NCI-H1417 (cell line): ENCODE measurements around the gene RIIAD1.

Experiments
- DNase-seq, 3 experiments: peaks; one replicate each; lab custom pipeline; 2025; lab: John Stamatoyannopoulos, UW

Gene RIIAD1

DNA sequence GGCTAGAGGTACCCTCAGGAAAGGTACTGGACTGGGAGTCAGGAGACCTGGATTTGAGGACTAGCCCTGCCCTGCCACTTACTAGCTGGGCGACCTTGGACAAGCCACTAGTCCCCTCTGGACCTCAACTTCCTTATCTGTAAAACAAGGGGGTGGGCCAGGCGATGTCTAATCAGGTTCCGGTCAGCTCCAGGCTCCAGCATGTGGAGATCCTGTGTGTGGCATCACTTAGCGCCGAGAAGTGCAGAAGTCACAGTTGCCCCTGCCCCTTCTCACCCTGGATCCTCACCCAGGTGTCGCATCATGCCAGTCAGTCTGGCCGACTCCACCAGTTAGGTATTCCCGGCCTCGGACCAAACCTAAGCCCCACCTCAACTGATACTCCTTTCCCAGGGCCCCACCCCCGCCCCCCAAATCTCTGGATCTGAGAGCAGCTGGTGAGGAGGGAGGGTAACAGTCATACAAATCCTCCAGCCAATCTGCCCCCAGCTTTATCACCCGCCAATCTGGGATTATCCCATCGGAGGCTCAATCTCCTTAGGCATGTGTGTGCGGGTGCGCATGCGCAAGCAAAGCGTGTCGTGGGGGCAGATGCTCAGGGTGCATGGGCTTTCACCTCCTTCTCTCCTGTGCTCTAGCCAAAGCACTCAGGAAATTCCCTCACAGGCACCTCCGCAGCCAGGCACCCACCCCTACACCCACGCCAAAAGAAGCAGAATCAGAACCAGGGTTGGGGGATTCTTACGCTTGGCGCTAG is 10.1 kb upstream of the RIIAD1 start:
- DNase-seq = peak in 1 of 3 experiments; percentile 17

GRCh38 chr1:151711951-151712350 is 9.4 kb upstream of the RIIAD1 start:
- peak; percentile 25 to 83 (median 69) for DNase-seq

GRCh38 chr1:151713044-151713443 is 8.3 kb upstream of the RIIAD1 start:
- no peak for DNase-seq

DNA sequence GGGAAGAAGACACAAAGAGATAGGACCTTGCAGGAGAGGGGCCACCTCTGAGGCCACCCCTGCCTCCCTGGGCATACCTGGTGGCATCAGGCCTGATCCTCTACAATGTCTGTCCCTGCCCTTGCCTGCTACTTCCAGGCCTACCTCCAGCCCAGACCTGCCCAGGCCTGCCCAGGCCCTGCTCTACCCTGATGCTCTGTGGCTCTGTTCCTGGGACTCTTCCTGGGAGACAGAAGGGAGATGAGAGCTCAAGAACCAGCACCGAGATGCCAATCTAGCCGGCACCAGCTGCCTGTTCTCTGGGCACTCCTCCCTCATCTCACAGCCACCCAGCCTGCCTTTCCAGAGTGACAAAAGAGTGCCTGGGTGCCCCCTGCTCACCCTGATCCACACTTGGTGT is 7.4 kb upstream of the RIIAD1 start:
- DNase-seq = peak in 1 of 3 experiments; percentile 18

- no peak for DNase-seq
Observed at GRCh38 chr1:151714820-151715725, 6.2 kb upstream of the RIIAD1 start.

DNA sequence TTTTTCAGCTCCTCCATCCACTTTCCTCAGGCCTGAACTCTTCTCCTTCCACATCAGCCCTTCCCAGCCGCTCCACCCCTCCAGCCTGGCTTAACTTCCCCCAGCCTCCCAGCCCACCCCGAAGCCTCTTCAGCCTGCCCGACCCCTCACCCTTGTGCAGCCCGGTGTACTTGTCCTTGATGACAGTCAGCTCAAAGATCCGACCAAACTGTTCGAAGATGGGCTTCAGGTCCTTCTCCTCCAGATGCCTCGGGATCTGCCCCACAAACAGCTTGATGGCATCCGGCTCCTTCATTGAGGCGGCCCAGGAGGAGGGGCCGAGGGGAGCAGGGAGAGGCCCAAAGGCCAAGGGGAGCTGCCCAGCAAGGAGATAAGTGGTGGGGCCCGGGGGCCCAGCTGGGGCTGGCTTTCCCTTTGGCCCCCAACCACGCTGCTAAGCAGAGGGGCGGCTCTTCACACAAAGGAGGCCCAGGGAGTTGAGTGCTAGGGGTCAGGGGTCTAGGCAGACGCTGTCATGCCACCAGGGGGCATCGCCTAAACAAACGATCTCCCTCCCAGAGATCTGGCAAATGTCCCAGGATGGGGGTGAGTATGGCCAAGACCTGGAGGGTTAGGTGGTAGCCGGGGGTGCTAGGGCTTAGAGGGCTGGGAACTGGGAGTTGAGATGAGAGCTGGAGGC is 5.5 kb upstream of the RIIAD1 start:
- DNase-seq = peak; percentile 61 to 81 (median 62)

DNA sequence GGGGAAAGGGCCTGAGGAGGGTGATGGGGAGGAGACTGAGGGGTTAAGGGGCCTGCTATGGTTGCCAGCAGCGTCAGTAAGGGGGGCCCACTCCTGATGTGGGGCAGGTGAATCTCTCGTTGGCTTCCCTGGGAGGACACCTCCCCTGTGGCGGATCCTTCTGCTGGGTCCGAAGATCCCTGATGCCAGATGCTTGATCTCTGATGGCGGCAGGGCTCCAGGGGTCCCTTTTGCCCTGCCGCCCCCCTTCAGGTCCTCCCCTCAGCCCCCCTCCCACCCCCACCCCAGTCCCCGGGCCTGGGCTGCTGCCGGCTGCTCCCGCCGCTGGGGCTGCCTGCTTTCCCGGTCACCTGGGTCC is 4.9 kb upstream of the RIIAD1 start:
- no peak for DNase-seq

GRCh38 chr1:151716771-151717631 is 4.3 kb upstream of the RIIAD1 start, which contains the start of gene CELF3:
Gene CELF3 (minus strand): TSS chr1:151716803. CDS start chr1:151716020, 783 bp downstream.
- DNase-seq = peak; percentile 93 to 100 (median 99)

DNA sequence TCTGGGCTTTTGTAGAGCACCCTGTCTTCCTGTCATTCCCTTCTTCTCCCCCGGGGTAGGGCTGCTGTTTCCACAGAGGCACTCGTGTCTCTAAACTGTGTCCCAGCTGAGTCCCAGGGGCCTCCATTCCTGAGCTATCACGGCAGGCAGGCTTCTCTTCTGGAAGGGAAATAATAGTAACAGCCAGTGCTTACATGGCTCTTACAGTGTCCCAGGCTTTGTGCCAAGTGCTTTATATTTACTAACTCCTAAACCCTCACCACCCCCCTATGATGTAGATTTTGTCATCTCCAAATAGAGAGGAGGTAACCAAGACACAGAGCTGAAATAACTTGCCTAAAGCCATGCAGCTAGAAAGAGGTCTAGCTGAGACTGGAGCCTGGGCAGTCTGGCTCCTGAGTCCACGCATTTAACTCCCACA is 3.3 kb upstream of the RIIAD1 start:
- no peak for DNase-seq

GRCh38 chr1:151718666-151719065 is 2.7 kb upstream of the RIIAD1 start:
- no peak for DNase-seq

DNA sequence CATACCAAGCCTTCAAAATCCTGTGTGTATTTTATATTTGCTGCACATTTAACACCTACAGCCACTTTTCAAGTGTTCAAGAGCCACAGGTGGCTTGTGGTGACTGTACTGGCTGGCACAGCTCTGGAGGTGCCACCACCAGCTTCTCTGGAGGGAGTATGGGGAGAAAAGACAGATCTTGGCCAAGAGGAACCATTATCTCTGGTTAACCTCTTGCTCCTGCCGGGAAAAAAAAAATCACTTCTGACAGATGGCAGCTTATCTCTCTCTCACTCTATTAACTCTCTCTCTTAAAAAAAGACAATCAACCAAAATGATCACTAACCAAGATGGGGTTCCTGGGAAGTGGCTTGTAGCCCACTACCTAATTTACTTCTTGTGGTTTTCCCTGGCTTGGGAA is 1.2 kb upstream of the RIIAD1 start:
- DNase-seq = no peak

GRCh38 chr1:151720554-151720953 is 768 bp upstream of the RIIAD1 start:
- DNase-seq = peak in 1 of 3 experiments; percentile 31

- DNase-seq = no peak
Observed at GRCh38 chr1:151721788-151722510, 627 bp downstream of the RIIAD1 start.

GRCh38 chr1:151723726-151724370 is 2.5 kb downstream of the RIIAD1 start:
- no peak for DNase-seq

DNA sequence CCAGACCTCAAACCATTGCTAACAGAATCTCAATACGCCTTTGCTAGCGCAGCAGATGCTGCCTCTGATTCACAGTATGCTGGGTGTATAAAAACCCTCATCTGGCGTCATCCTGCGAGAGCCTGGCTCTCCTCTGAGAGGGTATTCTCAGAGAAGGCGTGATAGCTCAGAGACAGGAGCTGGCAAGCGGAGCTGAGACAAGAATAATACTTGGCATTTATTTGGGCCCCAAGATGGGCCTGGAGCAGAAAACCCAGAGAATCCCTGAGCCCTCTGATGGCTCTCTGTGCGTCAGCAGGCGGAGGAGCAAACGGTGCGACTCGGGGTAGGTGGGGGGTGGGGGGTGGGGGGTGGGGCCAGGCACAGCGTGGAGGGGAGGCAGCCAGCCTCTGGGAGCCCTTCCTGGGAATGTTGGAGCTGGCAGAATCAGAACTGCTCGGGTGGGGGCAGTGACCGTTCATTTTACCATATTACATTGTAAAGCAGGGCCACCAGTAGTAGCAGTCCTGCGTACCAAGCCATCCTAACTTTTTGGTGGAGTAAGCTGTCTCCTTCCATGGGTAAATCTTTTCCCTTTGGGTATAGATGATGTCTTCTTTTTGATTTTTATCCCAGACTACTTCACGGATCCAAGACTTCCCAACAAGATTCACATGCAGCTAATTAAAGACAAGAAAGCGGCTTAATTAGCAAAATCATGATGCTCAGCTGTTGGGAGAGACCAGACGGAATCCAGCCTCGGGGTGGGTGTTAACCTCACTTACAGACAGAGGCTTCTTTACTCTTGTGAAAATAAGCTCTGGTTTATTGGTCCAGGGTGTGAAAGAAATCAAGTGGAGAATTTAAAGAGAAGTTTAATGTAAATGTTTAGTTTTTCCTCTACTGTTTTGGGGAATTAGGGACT is 7.1 kb downstream of the RIIAD1 start:
- DNase-seq = peak in 1 of 3 experiments; percentile 28

DNA sequence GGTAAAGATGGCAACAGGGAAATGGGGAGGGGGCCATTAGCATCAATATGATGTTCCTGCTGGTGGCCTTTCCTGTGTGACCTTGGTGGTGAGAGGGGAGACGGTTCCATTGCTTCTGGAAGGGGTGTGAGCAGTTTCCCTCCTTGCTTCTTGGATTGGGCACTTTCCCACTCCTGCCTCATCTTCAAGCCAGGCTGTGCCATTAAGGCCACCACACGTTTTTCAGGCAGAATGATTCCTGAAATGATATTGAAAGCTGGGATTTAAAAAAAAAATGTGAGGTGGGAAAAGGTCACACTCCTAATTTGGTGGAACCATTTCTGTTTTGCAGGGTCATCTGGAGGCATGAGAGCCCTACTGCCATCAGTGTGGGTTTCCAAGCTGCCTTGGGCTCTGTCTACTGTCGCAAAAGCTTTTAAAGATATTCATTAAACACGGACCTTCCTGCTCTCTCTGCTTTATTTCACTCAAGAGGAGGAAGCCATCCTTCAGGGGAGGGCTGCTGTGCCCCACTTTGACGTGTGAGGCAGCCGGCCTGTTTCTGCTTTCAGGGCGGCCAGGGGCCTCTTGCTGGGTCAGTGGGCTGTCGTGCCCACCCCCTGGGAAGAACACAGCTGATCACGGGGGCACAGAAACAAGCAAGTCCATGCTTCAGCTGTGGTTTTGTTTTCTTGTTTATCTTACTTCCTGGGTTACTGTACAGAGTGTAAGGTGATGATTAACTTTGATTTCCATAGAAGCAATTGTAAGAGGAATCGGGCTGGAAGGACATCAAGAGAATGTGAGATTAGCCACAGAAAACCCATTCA is 8.0 kb downstream of the RIIAD1 start:
- no peak for DNase-seq

DNA sequence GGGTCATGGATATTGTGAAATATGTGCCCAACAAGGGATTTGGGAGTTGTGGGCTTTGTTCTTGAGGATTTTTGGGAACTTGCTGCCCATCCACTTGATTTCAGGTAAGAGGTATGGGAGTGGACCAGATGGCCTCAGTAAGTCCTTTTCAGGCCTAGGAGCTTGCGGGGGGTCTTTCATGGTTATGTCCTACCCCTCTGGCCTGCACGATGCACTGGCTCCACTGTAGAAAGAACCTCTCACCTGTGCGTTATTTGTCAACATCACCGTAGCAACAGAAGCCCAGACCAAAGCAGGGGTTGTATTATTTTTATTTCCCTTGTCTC is 8.6 kb downstream of the RIIAD1 start:
- peak in 1 of 3 experiments; percentile 19 for DNase-seq

DNA sequence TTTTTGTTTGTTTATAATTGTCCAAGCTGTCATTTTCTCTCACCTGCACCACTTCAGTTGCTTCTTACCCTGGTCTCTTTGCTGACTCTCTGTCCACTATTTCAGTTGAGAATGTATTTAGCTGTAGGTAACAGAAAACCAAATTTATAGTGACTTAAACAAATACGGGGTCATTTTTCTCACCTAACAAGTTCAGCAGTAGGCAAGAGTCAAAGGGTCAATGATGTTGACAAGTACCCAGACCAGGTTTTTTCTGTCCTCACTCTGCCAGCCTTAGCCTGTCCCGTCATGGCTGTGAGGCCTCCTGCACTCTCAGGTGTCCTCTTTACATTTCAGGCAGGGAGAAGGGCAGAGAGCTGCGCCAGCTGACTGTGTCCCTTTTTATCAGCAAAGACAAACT is 11.8 kb downstream of the RIIAD1 start:
- DNase-seq = no peak
